Measurements from ENCODE around the gene IFNA6.

DNA sequence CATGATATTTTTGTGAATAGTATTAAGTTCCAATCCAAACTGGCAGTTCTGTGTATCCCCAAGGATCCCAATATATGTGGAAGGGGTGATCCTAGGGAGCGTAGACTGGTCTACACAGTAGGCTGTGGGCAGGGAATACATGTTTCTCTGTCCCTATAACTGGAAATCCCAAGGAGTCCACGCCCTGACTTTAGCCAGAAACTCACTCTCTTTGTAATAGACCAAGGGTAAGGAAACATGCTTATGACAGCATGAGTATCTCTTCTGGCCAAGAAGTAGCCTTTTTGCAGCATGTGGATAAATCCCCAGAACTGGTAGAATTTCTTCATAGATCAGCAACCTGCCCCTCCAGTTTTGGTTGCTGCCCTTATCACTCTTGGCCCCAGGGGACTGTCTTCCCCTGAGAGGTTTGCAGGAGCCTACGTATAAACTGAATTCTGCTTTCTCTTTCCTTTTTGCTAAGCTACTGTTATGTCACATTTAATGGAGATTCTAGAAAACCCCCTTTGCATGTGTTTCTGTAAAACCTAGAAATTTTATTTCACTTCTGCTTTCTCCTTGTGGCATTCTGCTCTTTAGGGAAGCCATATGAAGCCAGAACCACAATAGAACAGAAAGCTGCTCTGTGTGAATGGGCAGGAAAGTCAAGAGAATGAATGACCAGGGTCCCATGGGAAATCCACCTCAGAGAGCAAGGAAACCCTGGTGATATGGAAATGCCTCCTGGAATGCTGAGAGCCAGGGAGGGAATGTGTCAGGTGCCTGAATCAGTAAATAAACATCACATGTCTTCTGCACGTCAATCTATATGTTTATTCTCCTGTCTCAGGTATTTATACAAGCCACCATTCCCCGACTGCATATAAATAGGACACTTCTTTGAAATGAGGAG lies 31.0 kb upstream of the IFNA6 start:
- no peak for TF ChIP-seq SUZ12 (IDR thresholded peaks at IDR 0.05; ENCODE audit: extremely low read depth, insufficient read depth, insufficient read length)
- no peak for TF ChIP-seq ZNF274 (IDR thresholded peaks at IDR 0.05; ENCODE audit: low read depth, low read length)
- TF ChIP-seq YY1 (IDR thresholded peaks at IDR 0.05; ENCODE audit: insufficient read depth, insufficient read length) = no peak
